ENCODE data around the gene PTP4A2.

The PTP4A2 gene

GRCh38 chr1:31939484-31940329 is 1.5 kb upstream of the PTP4A2 start:
- no peaks in the 10 kb centered on the region for H3K27me3 ChIP-seq (ENCODE audit: insufficient read depth, low read length)
- H2AFZ ChIP-seq (ENCODE audit: low read depth, low read length), result no peak overlapping the region
- peaks cover 29% of the 10 kb centered on the region for H3K4me1 ChIP-seq (ENCODE audit: insufficient read depth, low read length)
- no peaks in the 10 kb centered on the region for H3K36me3 ChIP-seq (ENCODE audit: insufficient read depth, low read length)
- H3K9me3 ChIP-seq (ENCODE audit: low read length), result no peaks in the 10 kb centered on the region
- H3K4me3 ChIP-seq (ENCODE audit: low read length), result no peak overlapping the region

GRCh38 chr1:31937300-31938183 is 626 bp downstream of the PTP4A2 start:
- no peaks in the 10 kb centered on the region for H3K9me3 ChIP-seq (ENCODE audit: low read length)
- H3K4me1 ChIP-seq (ENCODE audit: insufficient read depth, low read length), result peaks cover 25% of the 10 kb centered on the region
- H3K36me3 ChIP-seq (ENCODE audit: insufficient read depth, low read length), result no peaks in the 10 kb centered on the region
- no peaks in the 10 kb centered on the region for H3K27me3 ChIP-seq (ENCODE audit: insufficient read depth, low read length)
- peak overlapping the region; percentile 73 for H3K4me3 ChIP-seq (ENCODE audit: low read length)
- H2AFZ ChIP-seq (ENCODE audit: low read depth, low read length), result no peak overlapping the region

GRCh38 chr1:31936981-31937299 is 1.2 kb downstream of the PTP4A2 start:
- Histone ChIP-seq H3K36me3 (ENCODE audit: insufficient read depth, low read length) (no peaks in the 10 kb centered on the region), H3K4me3 (ENCODE audit: low read length) (peak overlapping the region; percentile 73), H3K27me3 (ENCODE audit: insufficient read depth, low read length) (no peaks in the 10 kb centered on the region), H3K4me1 (ENCODE audit: insufficient read depth, low read length) (peaks cover 27% of the 10 kb centered on the region), H3K9me3 (ENCODE audit: low read length) (no peaks in the 10 kb centered on the region), H2AFZ (ENCODE audit: low read depth, low read length) (no peak overlapping the region)

GRCh38 chr1:31936278-31936980 is 1.7 kb downstream of the PTP4A2 start:
- Histone ChIP-seq H3K27me3 (ENCODE audit: insufficient read depth, low read length) (no peaks in the 10 kb centered on the region), H2AFZ (ENCODE audit: low read depth, low read length) (no peak overlapping the region), H3K36me3 (ENCODE audit: insufficient read depth, low read length) (no peaks in the 10 kb centered on the region), H3K9me3 (ENCODE audit: low read length) (no peaks in the 10 kb centered on the region), H3K4me1 (ENCODE audit: insufficient read depth, low read length) (peaks cover 30% of the 10 kb centered on the region), H3K4me3 (ENCODE audit: low read length) (peak overlapping the region; percentile 73)

DNA sequence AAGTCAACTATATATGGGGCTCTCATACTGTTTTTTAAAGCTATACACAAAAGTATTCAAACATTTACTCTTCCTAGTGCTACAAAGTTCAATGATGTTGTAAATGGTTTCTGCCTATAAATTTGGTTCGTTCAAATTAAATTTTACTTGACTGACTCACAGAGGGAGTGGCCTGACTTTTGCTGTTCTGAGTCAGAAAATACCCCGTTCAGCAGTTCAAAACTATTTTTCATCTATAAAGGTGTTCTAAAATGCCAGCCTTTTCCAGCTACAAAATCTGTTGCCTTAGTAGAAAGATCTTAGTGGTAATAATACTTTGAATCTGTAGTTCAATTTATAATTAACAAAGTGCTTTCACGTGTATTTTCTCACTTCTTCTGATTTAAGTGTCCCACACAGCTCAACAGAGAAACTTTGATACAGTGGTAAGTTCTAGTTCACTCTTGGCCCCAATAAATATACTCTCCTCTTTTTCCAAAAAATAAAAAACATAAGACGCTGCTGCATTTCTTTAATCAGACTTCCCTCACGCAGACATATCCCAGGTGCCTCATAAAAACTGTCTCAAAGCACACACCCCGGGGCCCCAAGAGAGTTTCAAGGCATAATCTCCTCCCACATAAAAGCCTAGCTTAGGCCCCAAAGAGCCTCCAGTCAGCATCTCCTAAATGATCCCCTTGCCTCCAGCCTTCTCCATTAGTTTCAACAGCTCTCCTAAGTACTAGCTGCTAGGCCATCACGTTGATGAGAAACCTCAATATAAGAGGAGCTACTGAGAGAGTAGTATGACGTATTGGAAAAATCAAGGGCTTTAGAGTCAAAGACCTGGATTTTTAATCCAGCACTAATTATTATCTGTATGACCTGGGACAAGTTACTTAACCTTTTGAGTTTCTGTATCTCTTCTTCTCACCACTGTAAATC is 3.2 kb downstream of the PTP4A2 start:
- H3K36me3 ChIP-seq (ENCODE audit: insufficient read depth, low read length), result no peaks in the 10 kb centered on the region
- H3K4me1 ChIP-seq (ENCODE audit: insufficient read depth, low read length), result peaks cover 35% of the 10 kb centered on the region
- H2AFZ ChIP-seq (ENCODE audit: low read depth, low read length), result no peak overlapping the region
- H3K9me3 ChIP-seq (ENCODE audit: low read length), result no peaks in the 10 kb centered on the region
- H3K4me3 ChIP-seq (ENCODE audit: low read length), result no peak overlapping the region
- H3K27me3 ChIP-seq (ENCODE audit: insufficient read depth, low read length), result no peaks in the 10 kb centered on the region

DNA sequence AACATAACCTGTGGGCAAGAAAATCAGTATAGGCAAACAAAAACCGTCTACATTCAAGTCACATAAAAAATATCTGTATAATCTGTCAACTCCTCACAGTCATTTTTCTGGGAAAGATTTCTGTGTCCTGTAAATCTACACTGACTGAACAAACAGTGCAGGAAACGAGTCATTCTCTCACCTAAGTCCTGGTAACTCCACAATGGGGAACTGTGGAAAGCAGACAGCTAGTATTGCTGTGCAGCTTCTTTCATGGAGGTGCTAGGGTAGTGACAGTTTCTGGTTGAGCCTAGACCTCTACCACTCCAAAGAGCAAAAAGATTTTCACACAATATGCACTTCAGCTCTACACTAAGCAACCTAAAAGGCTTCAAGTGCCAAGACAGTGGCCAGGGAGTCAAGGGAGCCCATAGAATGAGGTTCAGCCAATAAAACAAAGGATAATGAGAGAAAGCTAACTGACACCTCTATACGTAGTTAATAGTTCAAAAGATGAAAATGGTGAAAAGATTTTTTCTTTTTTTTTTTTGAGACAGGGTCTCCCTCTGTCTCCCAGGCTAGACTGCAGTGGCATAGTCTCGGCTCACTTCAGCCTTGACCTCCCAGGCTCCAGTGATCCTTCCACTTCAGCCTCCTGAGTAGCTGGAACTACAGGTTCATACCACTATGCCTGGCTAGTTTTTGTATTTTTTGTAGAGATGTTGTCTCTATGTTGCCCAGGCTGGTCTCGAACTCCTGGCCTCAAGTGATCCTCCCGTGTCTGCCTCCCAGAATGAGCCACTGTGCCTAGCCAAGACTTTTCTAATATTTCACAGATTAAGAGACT is 5.5 kb downstream of the PTP4A2 start:
- Histone ChIP-seq H2AFZ (ENCODE audit: low read depth, low read length) (no peak overlapping the region), H3K9me3 (ENCODE audit: low read length) (no peaks in the 10 kb centered on the region), H3K4me3 (ENCODE audit: low read length) (no peak overlapping the region), H3K27me3 (ENCODE audit: insufficient read depth, low read length) (no peaks in the 10 kb centered on the region), H3K4me1 (ENCODE audit: insufficient read depth, low read length) (peaks cover 32% of the 10 kb centered on the region), H3K36me3 (ENCODE audit: insufficient read depth, low read length) (no peaks in the 10 kb centered on the region)

- no peaks in the 10 kb centered on the region for H3K36me3 ChIP-seq (ENCODE audit: insufficient read depth, low read length)
- H3K4me3 ChIP-seq (ENCODE audit: low read length), result no peak overlapping the region
- H3K27me3 ChIP-seq (ENCODE audit: insufficient read depth, low read length), result no peaks in the 10 kb centered on the region
- no peak overlapping the region for H2AFZ ChIP-seq (ENCODE audit: low read depth, low read length)
- no peaks in the 10 kb centered on the region for H3K9me3 ChIP-seq (ENCODE audit: low read length)
- H3K4me1 ChIP-seq (ENCODE audit: insufficient read depth, low read length), result peaks cover 39% of the 10 kb centered on the region
Measured at GRCh38 chr1:31931593-31932225, 6.5 kb downstream of the PTP4A2 start.

DNA sequence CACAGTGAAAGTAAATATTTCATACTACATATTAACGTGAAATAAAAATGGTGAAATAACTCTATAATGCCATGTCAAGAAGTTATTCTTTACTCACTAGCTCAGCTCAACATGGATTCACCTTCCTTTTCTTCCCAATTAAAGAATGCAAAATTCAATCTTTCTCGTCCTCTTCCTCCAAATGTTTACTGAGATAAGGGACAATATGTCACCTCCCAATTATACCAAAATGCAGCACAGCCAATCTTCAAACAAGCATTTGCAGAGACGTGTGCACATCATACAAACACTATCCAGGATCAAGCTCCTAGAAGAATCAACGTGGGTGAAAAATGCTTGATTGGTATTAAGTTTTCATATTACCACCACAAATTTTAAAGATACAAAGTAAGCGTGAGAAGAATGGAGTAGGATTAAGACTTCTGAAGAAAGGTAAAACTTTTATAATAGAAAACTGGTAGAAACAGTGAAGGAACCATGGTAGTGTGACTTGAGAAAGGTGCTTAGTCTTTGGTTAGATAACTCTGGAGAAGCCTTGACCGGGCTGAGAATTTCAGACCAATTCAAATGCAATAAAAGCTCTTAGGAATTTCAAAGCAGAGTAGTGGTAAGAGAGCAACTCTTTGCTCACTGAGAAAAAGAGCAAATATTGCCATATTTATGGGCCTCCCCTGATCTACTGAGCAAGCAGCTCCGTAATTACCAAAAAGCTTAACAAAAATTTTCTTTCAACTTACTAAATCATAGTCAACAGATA is 7.2 kb downstream of the PTP4A2 start:
- Histone ChIP-seq H2AFZ (ENCODE audit: low read depth, low read length) (no peak overlapping the region), H3K4me3 (ENCODE audit: low read length) (no peak overlapping the region), H3K9me3 (ENCODE audit: low read length) (no peaks in the 10 kb centered on the region), H3K36me3 (ENCODE audit: insufficient read depth, low read length) (no peaks in the 10 kb centered on the region), H3K4me1 (ENCODE audit: insufficient read depth, low read length) (peaks cover 38% of the 10 kb centered on the region), H3K27me3 (ENCODE audit: insufficient read depth, low read length) (no peaks in the 10 kb centered on the region)

- H3K9me3 ChIP-seq (ENCODE audit: low read length), result no peaks in the 10 kb centered on the region
- H3K36me3 ChIP-seq (ENCODE audit: insufficient read depth, low read length), result no peaks in the 10 kb centered on the region
- H3K4me1 ChIP-seq (ENCODE audit: insufficient read depth, low read length), result peaks cover 32% of the 10 kb centered on the region
- H2AFZ ChIP-seq (ENCODE audit: low read depth, low read length), result no peak overlapping the region
- no peaks in the 10 kb centered on the region for H3K27me3 ChIP-seq (ENCODE audit: insufficient read depth, low read length)
- H3K4me3 ChIP-seq (ENCODE audit: low read length), result no peak overlapping the region
Measured at GRCh38 chr1:31927661-31927980, 10.5 kb downstream of the PTP4A2 start.

DNA sequence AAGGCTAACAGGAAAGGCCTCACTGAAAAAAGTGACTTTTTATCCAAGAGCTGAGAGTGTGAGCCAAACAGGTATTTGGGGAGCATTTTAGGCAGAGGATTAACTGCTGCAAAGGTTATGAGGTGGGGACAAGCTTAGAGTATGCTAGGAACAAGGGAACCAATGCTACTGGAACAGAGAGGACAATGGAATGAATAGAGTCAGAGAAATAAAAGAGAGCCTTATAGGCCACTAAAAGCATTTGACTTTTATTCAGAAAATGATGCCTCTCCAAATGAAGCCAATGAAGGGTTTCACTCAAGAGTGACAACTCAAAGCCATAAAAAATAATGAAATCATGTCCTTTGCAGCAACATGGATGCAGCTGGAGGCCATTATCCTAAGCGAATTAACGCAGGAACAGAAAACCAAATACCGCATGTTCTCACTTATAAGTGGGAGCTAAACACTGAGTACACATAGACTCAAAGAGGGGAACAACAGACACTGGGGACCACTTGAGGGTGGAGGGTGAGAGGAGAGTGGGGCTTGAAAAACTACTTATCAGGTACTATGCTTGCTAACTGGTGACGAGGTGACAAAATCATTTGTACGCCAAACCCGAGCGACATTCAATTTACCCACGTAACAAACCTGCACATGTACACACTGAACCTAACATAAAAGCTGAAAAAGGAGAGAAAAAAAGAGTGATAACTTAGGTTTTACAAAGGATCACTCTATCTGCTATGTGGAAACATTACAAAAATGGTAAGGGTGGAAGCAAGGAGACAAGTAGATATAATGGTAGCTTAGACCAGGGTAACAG is 11.1 kb downstream of the PTP4A2 start:
- peaks cover 29% of the 10 kb centered on the region for H3K4me1 ChIP-seq (ENCODE audit: insufficient read depth, low read length)
- no peak overlapping the region for H2AFZ ChIP-seq (ENCODE audit: low read depth, low read length)
- H3K27me3 ChIP-seq (ENCODE audit: insufficient read depth, low read length), result no peaks in the 10 kb centered on the region
- no peaks in the 10 kb centered on the region for H3K36me3 ChIP-seq (ENCODE audit: insufficient read depth, low read length)
- H3K9me3 ChIP-seq (ENCODE audit: low read length), result no peaks in the 10 kb centered on the region
- no peak overlapping the region for H3K4me3 ChIP-seq (ENCODE audit: low read length)
